ENCODE results near the gene DEPDC4. TPM values are rescaled to one million over a fixed set of nuclear protein-coding genes. Genes with fewer than 3 reads are reported as not detected.
"Not testable (repeated sequence)": the region's sequence is repeated elsewhere in the genome, so short reads cannot be mapped to it uniquely, and the experiment has no call there.

Gene DEPDC4
- total RNA-seq (1 to 10 TPM in 1 of 2 experiments, under 1 TPM in 1; 0.38 to 1.4 TPM), polyA plus RNA-seq (under 1 TPM in 1 of 2 donors, not detected in 1; 0.95 TPM)

DNA sequence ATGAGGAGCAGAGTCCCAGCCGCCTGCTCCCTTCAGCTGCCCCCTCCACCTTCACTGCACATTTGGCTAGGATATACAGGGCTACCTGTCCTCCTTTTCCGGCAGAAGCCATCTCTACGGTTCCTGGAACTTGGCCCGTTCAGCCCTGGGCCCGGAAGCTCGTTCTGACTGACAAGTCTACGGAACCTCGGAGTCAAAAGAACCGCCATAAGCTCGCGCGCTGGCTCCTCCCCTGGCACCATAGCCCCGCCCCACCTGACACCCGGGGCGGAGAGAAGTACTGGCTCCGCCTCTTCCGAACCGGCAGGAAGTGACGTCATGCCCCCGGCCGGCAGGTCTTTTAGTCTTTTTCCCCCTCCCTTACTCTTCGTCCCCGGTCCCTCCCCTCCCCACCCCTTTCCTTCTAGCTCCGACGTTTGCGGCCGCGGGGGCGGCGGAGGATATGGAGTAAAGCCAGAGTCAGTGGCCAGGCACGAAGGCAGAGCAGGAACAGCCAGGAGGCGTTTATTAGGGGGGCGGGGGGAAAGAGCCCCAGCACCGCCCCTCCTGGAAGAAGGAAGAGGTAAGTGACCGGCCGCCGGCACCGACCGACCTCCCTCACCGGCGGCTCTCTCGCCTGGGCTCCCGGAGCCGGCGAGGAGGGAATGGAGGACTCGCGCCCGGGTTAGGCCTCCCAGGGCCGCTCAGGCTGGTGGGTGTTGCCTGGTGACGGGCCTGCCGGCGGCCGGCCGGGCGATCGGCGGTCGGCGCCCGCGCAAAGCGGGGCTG lies at the start of gene DEPDC4, which contains the start of gene SCYL2:
Gene DEPDC4 (minus strand): TSS at position 245 of the 768 bp plus-strand sequence. CDS start 3 bp downstream, at position 242.
Gene SCYL2 (plus strand): TSS at position 343 of the 768 bp plus-strand sequence. CDS start 15,794 bp downstream, outside the sequence.
- POLR2A ChIA-PET (ENCODE audit: partially characterized antibody), result interaction anchor here (0.7 to 3.7 kb wide), 9 partner anchors 17 to 1674 kb away, joined by 3 to 63 read pairs (median 4); partner anchors contain the start of genes ACTR6, ARL1, GNPTAB and SLC25A3
- intact Hi-C loops (cut with micrococcal nuclease), result loop anchor here (1.0 to 10.0 kb wide), 6 partner anchors 67 to 1750 kb away; partner anchors contain the start of genes ACTR6, BLTP3B, CHPT1 and SLC25A3
- peak; percentile 93 to 98 (median 96) for DNase-seq
- Histone ChIP-seq H3K4me1 (ENCODE audit: insufficient read depth, low read length) (peaks cover 46% of the 10 kb centered on the region), H3K36me3 (ENCODE audit: insufficient read depth, low read length) (no peaks in the 10 kb centered on the region), H3K9me3 (ENCODE audit: control insufficient read depth in 1 of 2, low read length in 2 of 2) (no peaks in the 10 kb centered on the region), H3K27ac (ENCODE audit: low read depth, low read length) (peak within 1 kb of the TSS; percentile 95), H3K4me3 (ENCODE audit: low read length in 2 of 2) (peak within 1 kb of the TSS; percentile 26 to 90), H3K27me3 (ENCODE audit: insufficient read depth, low read length) (no peaks in the 10 kb centered on the region)
- Mint-ChIP-seq H3K36me3 (peaks cover 0 to 9% of the 10 kb centered on the region in 2 donors), H3K4me3 (peak within 1 kb of the TSS; percentile 97 to 100 (median 99)), H3K27ac (peak within 1 kb of the TSS; percentile 95 to 100 (median 99)), H3K9me3 (no peaks in the 10 kb centered on the region), H3K27me3 (no peaks in the 10 kb centered on the region), H3K4me1 (peaks cover 19 to 44% (median 32%) of the 10 kb centered on the region in 4 donors)
- CTCF ChIA-PET (ENCODE audit: partially characterized antibody), result interaction anchor here (0.7 to 3.1 kb wide), 5 partner anchors 10 to 109 kb away, joined by 3 to 11 read pairs (median 3); partner anchors contain the start of gene ACTR6

DNA sequence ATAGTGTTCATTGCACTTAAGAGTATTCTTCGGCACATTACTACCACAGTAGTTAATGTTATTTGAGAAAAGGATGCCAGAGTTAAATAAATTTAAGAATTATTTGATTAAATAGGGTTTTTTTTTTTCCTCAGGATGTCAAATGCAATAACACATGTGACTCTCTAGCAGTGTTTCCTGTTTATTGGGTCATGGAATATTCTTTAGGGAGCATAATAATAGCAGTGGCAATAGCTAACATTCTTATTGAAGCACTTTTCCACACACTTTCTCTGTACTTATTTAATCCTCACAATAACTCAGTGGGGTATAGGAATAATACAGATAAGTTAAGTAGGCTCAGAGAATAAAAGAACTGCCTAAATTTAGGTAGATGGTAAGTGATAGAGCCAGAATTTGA lies 44.4 kb upstream of the DEPDC4 start:
- H3K36me3 Mint-ChIP-seq, result peaks cover 37 to 39% of the 10 kb centered on the region in 2 donors
- H3K4me1 Mint-ChIP-seq, result peaks cover 0 to 4% (median 0%) of the 10 kb centered on the region in 4 donors
- no peak overlapping the region for H3K27ac Mint-ChIP-seq
- Histone ChIP-seq H3K4me3 (ENCODE audit: low read length in 2 of 2) (no peak overlapping the region), H3K27ac (ENCODE audit: low read depth, low read length) (no peak overlapping the region), H3K9me3 (ENCODE audit: control insufficient read depth in 1 of 2, low read length in 2 of 2) (no peaks in the 10 kb centered on the region), H3K36me3 (ENCODE audit: insufficient read depth, low read length) (peaks cover 7% of the 10 kb centered on the region), H3K27me3 (ENCODE audit: insufficient read depth, low read length) (no peaks in the 10 kb centered on the region), H3K4me1 (ENCODE audit: insufficient read depth, low read length) (no peaks in the 10 kb centered on the region)
- intact Hi-C loops (cut with micrococcal nuclease), result no loop called here
- H3K9me3 Mint-ChIP-seq, result peaks cover 0 to 4% (median 0%) of the 10 kb centered on the region in 8 donors
- DNase-seq, result no peak
- no peaks in the 10 kb centered on the region for H3K27me3 Mint-ChIP-seq
- ChIA-PET CTCF (ENCODE audit: partially characterized antibody) (no interaction called here), POLR2A (ENCODE audit: partially characterized antibody) (interaction anchor here (0.7 kb wide), 1 partner anchor 69 kb away, joined by 3 read pairs; no protein-coding TSS in a partner anchor)
- no peak overlapping the region for H3K4me3 Mint-ChIP-seq

DNA sequence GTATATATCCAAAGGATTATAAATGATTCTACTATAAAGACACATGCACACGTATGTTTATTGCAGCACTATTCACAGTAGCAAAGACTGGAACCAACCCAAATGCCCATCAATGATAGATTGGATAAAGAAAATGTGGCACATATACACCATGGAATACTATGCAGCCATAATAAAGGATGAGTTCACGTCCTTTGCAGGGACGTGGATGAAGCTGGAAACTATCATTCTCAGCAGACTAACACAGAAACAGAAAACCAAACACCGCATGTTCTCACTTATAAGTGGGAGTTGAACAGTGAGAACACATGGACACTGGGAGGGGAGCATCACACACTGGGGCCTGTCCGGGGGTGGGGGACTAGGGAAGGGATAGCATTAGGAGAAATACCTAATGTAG lies 41.3 kb upstream of the DEPDC4 start:
- peaks cover 0 to 14% (median 5%) of the 10 kb centered on the region in 8 donors for H3K9me3 Mint-ChIP-seq
- CTCF ChIA-PET (ENCODE audit: partially characterized antibody); H3K27ac ChIP-seq (ENCODE audit: low read depth, low read length): not testable (repeated sequence)

DNA sequence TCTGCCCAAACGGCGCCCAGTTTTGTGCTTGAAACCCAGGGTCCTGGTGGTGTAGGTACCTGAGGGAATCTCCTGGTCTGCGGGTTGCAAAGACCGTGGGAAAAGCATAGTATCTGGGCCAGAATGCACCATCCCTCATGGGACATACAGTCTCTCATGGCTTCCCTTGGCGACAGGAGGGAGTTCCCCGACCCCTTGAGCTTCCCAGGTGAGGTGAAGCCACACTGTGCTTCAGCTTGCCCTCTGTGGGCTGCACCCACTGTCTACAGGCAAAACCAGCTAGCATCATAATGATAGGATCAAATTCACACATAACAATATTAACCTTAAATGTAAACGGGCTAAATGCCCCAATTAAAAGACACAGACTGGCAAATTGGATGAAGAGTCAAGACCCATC lies 37.5 kb upstream of the DEPDC4 start:
- H3K4me3 Mint-ChIP-seq; H3K4me3 ChIP-seq (ENCODE audit: low read length in 2 of 2); H3K4me1 ChIP-seq (ENCODE audit: insufficient read depth, low read length); intact Hi-C loops (cut with micrococcal nuclease); H3K27ac ChIP-seq (ENCODE audit: low read depth, low read length); POLR2A ChIA-PET (ENCODE audit: partially characterized antibody); CTCF ChIA-PET (ENCODE audit: partially characterized antibody); H3K27me3 Mint-ChIP-seq; H3K9me3 ChIP-seq (ENCODE audit: control insufficient read depth in 1 of 2, low read length in 2 of 2); H3K4me1 Mint-ChIP-seq; H3K27me3 ChIP-seq (ENCODE audit: insufficient read depth, low read length); H3K27ac Mint-ChIP-seq; H3K36me3 ChIP-seq (ENCODE audit: insufficient read depth, low read length); DNase-seq: not testable (repeated sequence)
- peaks cover 65 to 78% of the 10 kb centered on the region in 2 donors for H3K36me3 Mint-ChIP-seq
- peaks cover 3 to 14% (median 9%) of the 10 kb centered on the region in 8 donors for H3K9me3 Mint-ChIP-seq

More for the DNA sequence above, 41.3 kb upstream of the DEPDC4 start:
- DNase-seq; H3K9me3 ChIP-seq (ENCODE audit: control insufficient read depth in 1 of 2, low read length in 2 of 2); H3K4me3 Mint-ChIP-seq; H3K27me3 ChIP-seq (ENCODE audit: insufficient read depth, low read length); H3K4me1 Mint-ChIP-seq; intact Hi-C loops (cut with micrococcal nuclease); H3K4me3 ChIP-seq (ENCODE audit: low read length in 2 of 2); H3K27me3 Mint-ChIP-seq; POLR2A ChIA-PET (ENCODE audit: partially characterized antibody); H3K4me1 ChIP-seq (ENCODE audit: insufficient read depth, low read length); H3K36me3 ChIP-seq (ENCODE audit: insufficient read depth, low read length): not testable (repeated sequence)
- H3K27ac Mint-ChIP-seq, result peak overlapping the region in 1 of 7 donors; percentile 59
- H3K36me3 Mint-ChIP-seq, result peaks cover 47 to 52% of the 10 kb centered on the region in 2 donors

DNA sequence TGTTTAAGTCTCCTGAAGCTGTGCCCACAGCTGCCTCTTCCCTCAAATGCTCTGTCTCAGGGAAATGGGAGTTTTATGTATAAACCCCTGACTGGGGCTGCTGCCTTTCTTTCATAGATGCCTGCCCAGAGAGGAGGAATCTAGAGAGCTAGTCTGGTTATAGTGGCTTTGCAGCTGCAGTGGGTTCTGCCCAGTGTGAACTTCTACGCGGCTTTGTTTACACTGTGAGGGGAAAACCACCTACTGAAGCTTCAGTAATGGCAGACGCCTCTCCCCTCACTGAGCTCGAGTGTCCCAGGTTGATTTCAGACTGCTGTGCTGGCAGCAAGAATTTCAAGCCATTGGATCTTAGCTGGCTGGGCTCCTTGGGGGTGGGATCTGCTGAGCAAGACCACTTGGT lies 37.0 kb upstream of the DEPDC4 start:
- H3K4me1 ChIP-seq (ENCODE audit: insufficient read depth, low read length), result no peaks in the 10 kb centered on the region
- Mint-ChIP-seq H3K27ac (no peak overlapping the region), H3K27me3 (no peaks in the 10 kb centered on the region), H3K4me3 (no peak overlapping the region), H3K36me3 (peaks cover 68 to 79% of the 10 kb centered on the region in 2 donors), H3K4me1 (peaks cover 0 to 1% (median 0%) of the 10 kb centered on the region in 4 donors), H3K9me3 (peaks cover 3 to 14% (median 9%) of the 10 kb centered on the region in 8 donors)
- H3K9me3 ChIP-seq (ENCODE audit: control insufficient read depth in 1 of 2, low read length in 2 of 2), result no peaks in the 10 kb centered on the region
- H3K27ac ChIP-seq (ENCODE audit: low read depth, low read length), result no peak overlapping the region
- H3K27me3 ChIP-seq (ENCODE audit: insufficient read depth, low read length), result no peaks in the 10 kb centered on the region
- DNase-seq, result no peak
- no peak overlapping the region for H3K4me3 ChIP-seq (ENCODE audit: low read length in 2 of 2)
- ChIA-PET CTCF (ENCODE audit: partially characterized antibody) (no interaction called here), POLR2A (ENCODE audit: partially characterized antibody) (no interaction called here)
- intact Hi-C loops (cut with micrococcal nuclease), result no loop called here
- peaks cover 3% of the 10 kb centered on the region for H3K36me3 ChIP-seq (ENCODE audit: insufficient read depth, low read length)

DNA sequence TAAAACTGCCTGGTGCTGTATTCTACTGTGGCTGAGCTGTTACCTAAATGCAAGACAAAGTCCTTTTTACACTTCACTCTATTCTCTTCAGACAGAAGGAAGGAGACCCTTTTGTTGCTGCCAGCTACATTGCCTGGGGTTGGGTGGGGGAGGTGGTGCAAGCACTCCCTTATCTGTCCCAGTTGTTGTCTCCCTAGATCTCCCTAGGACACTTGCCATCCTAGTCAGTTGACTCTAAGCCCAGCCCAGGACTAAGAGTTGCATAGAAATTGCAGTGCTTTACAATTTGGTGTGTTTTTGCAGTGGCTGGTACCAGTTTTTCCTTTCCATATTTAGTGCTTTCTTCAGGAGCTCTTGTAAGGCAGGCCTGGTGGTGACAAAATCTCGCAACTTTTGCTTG lies 35.2 kb upstream of the DEPDC4 start:
- peaks cover 3 to 14% (median 9%) of the 10 kb centered on the region in 8 donors for H3K9me3 Mint-ChIP-seq
- no peak overlapping the region for H3K4me3 ChIP-seq (ENCODE audit: low read length in 2 of 2)
- H3K27ac ChIP-seq (ENCODE audit: low read depth, low read length), result no peak overlapping the region
- no peak overlapping the region for H3K27ac Mint-ChIP-seq
- H3K4me3 Mint-ChIP-seq, result no peak overlapping the region
- CTCF ChIA-PET (ENCODE audit: partially characterized antibody), result no interaction called here
- H3K4me1 ChIP-seq (ENCODE audit: insufficient read depth, low read length), result no peaks in the 10 kb centered on the region
- H3K27me3 ChIP-seq (ENCODE audit: insufficient read depth, low read length), result no peaks in the 10 kb centered on the region
- DNase-seq, result no peak
- peaks cover 74 to 80% of the 10 kb centered on the region in 2 donors for H3K36me3 Mint-ChIP-seq
- no peaks in the 10 kb centered on the region for H3K9me3 ChIP-seq (ENCODE audit: control insufficient read depth in 1 of 2, low read length in 2 of 2)
- POLR2A ChIA-PET (ENCODE audit: partially characterized antibody), result no interaction called here
- H3K36me3 ChIP-seq (ENCODE audit: insufficient read depth, low read length), result peaks cover 3% of the 10 kb centered on the region
- no peaks in the 10 kb centered on the region for H3K27me3 Mint-ChIP-seq
- intact Hi-C loops (cut with micrococcal nuclease), result no loop called here
- H3K4me1 Mint-ChIP-seq, result peaks cover 0 to 1% (median 0%) of the 10 kb centered on the region in 4 donors

DNA sequence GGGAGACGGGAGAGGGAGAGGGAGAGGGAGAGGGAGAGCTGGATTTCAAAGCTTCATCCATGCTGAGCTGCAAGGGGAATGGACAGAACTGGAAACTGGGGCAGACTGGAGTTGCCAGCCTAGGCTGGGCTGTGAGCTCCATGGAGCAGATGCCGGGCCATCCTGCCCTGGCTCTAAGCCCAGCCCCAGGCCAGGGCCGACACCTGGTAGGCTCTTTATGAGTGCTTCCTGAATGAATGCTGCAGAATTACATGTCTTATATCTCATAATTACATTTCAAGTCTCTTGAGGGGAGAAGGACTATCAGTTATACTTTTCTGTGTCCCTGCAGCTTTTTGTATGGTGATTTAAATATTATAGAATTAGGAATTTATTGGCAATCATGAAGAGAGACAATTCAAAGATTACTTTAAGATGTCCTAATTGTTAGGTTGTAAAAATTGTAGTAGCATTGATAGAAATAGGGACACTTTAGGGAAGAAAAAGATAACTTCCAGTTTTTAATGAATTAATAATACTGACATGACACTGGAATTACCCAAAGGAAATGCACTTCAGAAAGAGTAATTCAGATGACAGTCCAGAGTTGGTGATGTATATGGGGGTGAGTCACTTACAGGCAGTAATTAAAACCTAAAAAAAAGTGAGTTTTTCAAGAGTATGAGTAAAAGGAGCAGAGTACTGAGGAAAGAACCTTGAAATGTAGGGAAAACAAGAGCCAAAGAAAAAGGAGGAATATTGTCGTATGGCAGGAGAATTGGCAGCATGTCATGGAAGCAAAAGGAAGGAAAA lies 29.1 kb upstream of the DEPDC4 start:
- Mint-ChIP-seq H3K27ac (no peak overlapping the region), H3K4me1 (peaks cover 0 to 2% (median under 1%) of the 10 kb centered on the region in 4 donors), H3K4me3 (no peak overlapping the region), H3K36me3 (peaks cover 54% of the 10 kb centered on the region in 2 donors), H3K27me3 (no peaks in the 10 kb centered on the region), H3K9me3 (peaks cover 0 to 5% (median 0%) of the 10 kb centered on the region in 8 donors)
- Histone ChIP-seq H3K9me3 (ENCODE audit: control insufficient read depth in 1 of 2, low read length in 2 of 2) (no peaks in the 10 kb centered on the region), H3K27ac (ENCODE audit: low read depth, low read length) (no peak overlapping the region), H3K4me3 (ENCODE audit: low read length in 2 of 2) (no peak overlapping the region), H3K27me3 (ENCODE audit: insufficient read depth, low read length) (no peaks in the 10 kb centered on the region), H3K4me1 (ENCODE audit: insufficient read depth, low read length) (no peaks in the 10 kb centered on the region), H3K36me3 (ENCODE audit: insufficient read depth, low read length) (peaks cover 3% of the 10 kb centered on the region)
- intact Hi-C loops (cut with micrococcal nuclease), result no loop called here
- ChIA-PET POLR2A (ENCODE audit: partially characterized antibody) (no interaction called here), CTCF (ENCODE audit: partially characterized antibody) (no interaction called here)
- no peak for DNase-seq
